ENCODE measurements around the gene ARHGAP44. TPM values are rescaled to one million over a fixed set of nuclear protein-coding genes. Genes with fewer than 3 reads are reported as not detected.

The ARHGAP44 gene
- total and polyA plus RNA-seq, 9 of the 15 experiments (the other 6 are each of a cell fraction or from before 2014, with no cell fraction given) = 0.01 to 0.68 (median 0.07) TPM; not detected in 1

DNA sequence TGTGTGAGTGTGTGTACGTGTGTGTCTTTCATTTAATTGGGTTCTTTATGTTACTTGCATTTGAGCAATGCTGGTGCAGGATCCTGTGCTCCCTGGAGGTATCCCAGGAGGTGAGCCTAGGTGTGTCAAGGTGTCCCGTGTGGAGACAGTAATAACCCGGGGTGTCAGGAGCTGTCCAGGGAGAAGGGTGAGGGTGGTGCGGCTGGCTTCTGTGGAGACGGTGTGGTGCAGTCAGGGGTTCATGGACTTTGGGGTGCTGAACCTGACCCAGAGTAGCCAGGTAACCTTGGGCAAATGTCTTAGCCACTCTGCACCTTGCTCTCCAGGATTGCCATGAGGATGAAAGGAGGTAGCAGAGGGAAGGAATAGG lies 235.9 kb downstream of the ARHGAP44 start:
- Histone ChIP-seq H2AFZ (ENCODE audit: low read depth, low read length) (peak overlapping the region; percentile 95), H3K27ac (ENCODE audit: extremely low read depth, low read depth, low read length) (no peak overlapping the region), H3K9me3 (replicated peaks; ENCODE audit: control insufficient read depth, insufficient read depth, low read depth, low read length) (no peaks in the 10 kb centered on the region), H3K9ac (ENCODE audit: insufficient read depth in 1 of 2, low read depth in 2 of 2, low read length in 2 of 2) (no peak overlapping the region), H3K36me3 (ENCODE audit: control insufficient read depth, insufficient read depth, low read length) (no peaks in the 10 kb centered on the region), H3K27me3 (ENCODE audit: control insufficient read depth in 2 of 2, insufficient read depth in 2 of 2, low read length in 2 of 2) (peaks cover 0 to 6% of the 10 kb centered on the region in 2 experiments; a peak in 1 of 5 replicates), H3K9me1 (ENCODE audit: control insufficient read depth, insufficient read depth, low read length) (no peaks in the 10 kb centered on the region), H3K4me3 (no peak overlapping the region), H4K20me1 (replicated peaks; ENCODE audit: control insufficient read depth, insufficient read depth, low read length) (no peaks in the 10 kb centered on the region), H3K4me2 (ENCODE audit: insufficient read depth, low read length) (peak overlapping the region; percentile 74; the same call in 1 of the 2 replicates), H3K79me2 (ENCODE audit: control insufficient read depth, insufficient read depth, low read length) (no peaks in the 10 kb centered on the region), H3K4me1 (replicated peaks in 1 of 2; ENCODE audit: control insufficient read depth in 2 of 2, insufficient read depth in 2 of 2, low read length in 2 of 2) (0 out of 5 replicates have a peak, but pooled peaks cover 0 to 2% of the 10 kb centered on the region in 2 experiments)
- no peak for ATAC-seq
- no TSS peak for BruUV-seq (replicated peaks)
- intact Hi-C loops (cut with micrococcal nuclease) = no loop called here
- WGBS (ENCODE audit: insufficient coverage, low coverage, missing lambda C conversion rate) = 2% methylated on average over 4 of the region's 5 CpGs
- no peak for FAIRE-seq
- CTCF ChIA-PET (ENCODE audit: low intra/inter-chr PET ratio) = no interaction called here
- TF ChIP-seq POLR2H (tag; IDR thresholded peaks at IDR 0.05; ENCODE audit: low read depth) (no peak), NFYB (IDR thresholded peaks at IDR 0.05; ENCODE audit: extremely low read depth, insufficient read length) (no peak), ZNF830 (CRISPR knock-in tag; IDR thresholded peaks at IDR 0.05) (no peak), MYBL2 (IDR thresholded peaks at IDR 0.05; ENCODE audit: low read depth) (no peak), MYBL2 (CRISPR knock-in tag; IDR thresholded peaks at IDR 0.05; ENCODE audit: borderline replicate concordance) (no peak), ZZZ3 (IDR thresholded peaks at IDR 0.05) (no peak), BMI1 (IDR thresholded peaks at IDR 0.05; ENCODE audit: low read length) (no peak), EP300 (IDR thresholded peaks at IDR 0.05; ENCODE audit: low read length) (no peak)
- TF ChIP-seq, protein P1, sequence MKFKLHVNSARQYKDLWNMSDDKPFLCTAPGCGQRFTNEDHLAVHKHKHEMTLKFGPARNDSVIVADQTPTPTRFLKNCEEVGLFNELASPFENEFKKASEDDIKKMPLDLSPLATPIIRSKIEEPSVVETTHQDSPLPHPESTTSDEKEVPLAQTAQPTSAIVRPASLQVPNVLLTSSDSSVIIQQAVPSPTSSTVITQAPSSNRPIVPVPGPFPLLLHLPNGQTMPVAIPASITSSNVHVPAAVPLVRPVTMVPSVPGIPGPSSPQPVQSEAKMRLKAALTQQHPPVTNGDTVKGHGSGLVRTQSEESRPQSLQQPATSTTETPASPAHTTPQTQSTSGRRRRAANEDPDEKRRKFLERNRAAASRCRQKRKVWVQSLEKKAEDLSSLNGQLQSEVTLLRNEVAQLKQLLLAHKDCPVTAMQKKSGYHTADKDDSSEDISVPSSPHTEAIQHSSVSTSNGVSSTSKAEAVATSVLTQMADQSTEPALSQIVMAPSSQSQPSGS (CRISPR knock-in tag; IDR thresholded peaks at IDR 0.05) = no peak
- TF ChIP-seq, protein P2, sequence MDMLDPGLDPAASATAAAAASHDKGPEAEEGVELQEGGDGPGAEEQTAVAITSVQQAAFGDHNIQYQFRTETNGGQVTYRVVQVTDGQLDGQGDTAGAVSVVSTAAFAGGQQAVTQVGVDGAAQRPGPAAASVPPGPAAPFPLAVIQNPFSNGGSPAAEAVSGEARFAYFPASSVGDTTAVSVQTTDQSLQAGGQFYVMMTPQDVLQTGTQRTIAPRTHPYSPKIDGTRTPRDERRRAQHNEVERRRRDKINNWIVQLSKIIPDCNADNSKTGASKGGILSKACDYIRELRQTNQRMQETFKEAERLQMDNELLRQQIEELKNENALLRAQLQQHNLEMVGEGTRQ (CRISPR knock-in tag; IDR thresholded peaks at IDR 0.05) = no peak
- in situ Hi-C loops (cut with MboI) = no loop called here
- POLR2A ChIA-PET = no interaction called here
- DNase-seq (ENCODE audit: extremely low read depth in 1 of 4, low spot score in 3 of 4) = no peak

Measured in K562 (cell line).